ENCODE results near the gene LYAR.

DNA sequence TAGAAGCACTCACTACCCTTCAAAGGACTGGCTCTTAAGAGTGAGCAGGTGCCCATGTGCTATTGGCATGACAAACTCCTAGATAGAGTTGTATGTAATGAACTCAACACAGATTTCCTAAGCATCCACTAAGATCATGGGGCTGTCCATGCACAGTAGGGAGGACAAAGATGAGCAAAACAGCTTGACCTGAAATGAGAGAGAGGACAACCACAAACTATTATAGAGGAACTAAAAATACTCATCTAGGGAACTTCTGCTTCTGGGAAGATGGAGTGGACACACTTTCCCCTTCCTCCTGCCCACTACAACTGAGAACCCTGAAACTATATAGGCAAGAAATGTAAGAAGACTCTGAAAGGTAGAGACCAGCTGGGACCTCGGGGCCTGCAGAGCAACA lies 21.2 kb downstream of the LYAR start:
- TF ChIP-seq, protein P1, sequence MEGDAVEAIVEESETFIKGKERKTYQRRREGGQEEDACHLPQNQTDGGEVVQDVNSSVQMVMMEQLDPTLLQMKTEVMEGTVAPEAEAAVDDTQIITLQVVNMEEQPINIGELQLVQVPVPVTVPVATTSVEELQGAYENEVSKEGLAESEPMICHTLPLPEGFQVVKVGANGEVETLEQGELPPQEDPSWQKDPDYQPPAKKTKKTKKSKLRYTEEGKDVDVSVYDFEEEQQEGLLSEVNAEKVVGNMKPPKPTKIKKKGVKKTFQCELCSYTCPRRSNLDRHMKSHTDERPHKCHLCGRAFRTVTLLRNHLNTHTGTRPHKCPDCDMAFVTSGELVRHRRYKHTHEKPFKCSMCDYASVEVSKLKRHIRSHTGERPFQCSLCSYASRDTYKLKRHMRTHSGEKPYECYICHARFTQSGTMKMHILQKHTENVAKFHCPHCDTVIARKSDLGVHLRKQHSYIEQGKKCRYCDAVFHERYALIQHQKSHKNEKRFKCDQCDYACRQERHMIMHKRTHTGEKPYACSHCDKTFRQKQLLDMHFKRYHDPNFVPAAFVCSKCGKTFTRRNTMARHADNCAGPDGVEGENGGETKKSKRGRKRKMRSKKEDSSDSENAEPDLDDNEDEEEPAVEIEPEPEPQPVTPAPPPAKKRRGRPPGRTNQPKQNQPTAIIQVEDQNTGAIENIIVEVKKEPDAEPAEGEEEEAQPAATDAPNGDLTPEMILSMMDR (IDR thresholded peaks at IDR 0.05): no peak
- TF ChIP-seq POLR2A (IDR thresholded peaks at IDR 0.05; ENCODE audit: low read depth): no peak

All from esophagus muscularis mucosa (tissue), 3 donors.